ENCODE results near the gene CRYBA4.
A peak's percentile ranks its signal among the peaks of the same experiment; 100 is the strongest.

CRYBA4 gene

DNA sequence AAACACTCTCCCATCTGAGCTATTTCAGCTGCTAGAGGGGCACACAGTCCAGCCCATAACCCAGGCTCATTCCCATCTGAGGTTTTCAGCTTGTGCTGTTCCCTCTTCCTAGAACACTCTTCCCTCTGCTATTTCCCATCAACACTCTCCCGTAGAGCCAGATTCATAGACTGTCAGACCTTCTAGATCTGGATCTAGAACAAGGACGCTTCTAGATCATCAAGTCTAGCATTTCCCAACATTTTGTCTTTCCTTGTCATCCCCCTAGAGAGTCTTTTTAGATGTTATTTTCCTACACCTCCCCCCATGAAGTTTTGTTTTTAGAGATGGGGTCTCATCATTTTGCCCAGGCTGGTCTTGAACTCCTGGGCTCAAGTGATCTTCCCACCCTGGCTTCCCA, 13.4 kb downstream of the CRYBA4 start:
- no peak overlapping the region for H3K4me3 ChIP-seq (ENCODE audit: low read length)
- no peak for DNase-seq (ENCODE audit: low read depth)
- no peak for TF ChIP-seq CTCF (conservative IDR thresholded peaks at IDR 0.05; ENCODE audit: low read depth, low read length)

DNA sequence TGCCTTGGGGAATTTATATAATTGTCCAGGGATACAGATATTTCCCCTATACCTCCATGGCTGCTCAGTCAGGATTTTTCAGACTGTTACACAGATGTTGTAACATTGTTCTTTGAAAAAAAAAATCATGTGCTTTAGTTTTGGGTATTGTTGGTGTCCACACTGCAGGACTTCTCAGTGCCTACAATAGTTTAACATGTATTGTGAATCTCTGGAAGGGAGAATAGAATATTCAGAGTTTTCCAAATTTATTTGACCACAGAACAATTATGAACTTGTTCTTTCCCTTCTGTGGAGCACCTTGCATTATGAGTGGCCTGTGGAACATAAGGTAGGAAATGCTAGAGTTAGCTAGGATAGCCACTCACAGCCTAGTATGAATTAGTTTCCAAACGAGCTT, 14.5 kb downstream of the CRYBA4 start:
- no peak overlapping the region for H3K4me3 ChIP-seq (ENCODE audit: low read length)
- no peak for DNase-seq (ENCODE audit: low read depth)
- no peak for TF ChIP-seq CTCF (conservative IDR thresholded peaks at IDR 0.05; ENCODE audit: low read depth, low read length)

GRCh38 chr22:26642465-26643417, 21.0 kb downstream of the CRYBA4 start:
- peak; percentile 5 for TF ChIP-seq CTCF (conservative IDR thresholded peaks at IDR 0.05; ENCODE audit: low read depth, low read length)
- no peak for DNase-seq (ENCODE audit: low read depth)
- H3K4me3 ChIP-seq (ENCODE audit: low read length) = no peak overlapping the region

DNA sequence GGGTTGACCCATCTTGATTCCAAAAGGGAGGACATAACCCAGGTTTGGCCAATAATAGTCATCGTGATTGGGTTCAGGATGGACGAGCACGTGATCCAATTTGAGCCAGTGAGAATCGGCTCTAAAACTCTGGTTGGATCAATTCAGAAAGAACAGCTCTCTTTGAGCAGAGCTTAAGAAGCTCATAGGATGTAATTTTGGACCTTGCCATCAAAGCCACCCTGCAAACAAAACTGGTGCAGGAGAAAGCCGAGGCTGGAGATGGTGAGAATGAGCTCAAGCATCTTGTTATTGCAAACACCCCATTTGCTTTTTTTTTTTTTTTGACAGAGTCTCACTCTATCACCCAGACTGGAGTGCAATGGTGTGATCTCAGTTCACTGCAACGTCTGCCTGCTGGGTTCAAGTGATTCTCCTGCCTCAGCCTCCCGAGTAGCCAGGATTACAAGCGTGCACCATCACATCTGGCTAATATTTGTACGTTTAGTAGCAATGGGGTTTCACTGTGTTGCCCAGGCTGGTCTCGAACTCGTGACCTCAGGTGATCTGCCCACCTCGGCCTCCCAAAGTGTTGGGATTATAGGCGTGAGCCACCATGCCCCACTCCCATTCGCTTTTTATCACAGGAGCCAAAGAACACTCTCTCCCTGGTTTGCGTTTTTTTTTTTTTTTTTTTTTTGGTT, 21.8 kb downstream of the CRYBA4 start:
- DNase-seq (ENCODE audit: low read depth) = no peak
- H3K4me3 ChIP-seq (ENCODE audit: low read length) = no peak overlapping the region
- TF ChIP-seq CTCF (conservative IDR thresholded peaks at IDR 0.05; ENCODE audit: low read depth, low read length) = no peak

DNA sequence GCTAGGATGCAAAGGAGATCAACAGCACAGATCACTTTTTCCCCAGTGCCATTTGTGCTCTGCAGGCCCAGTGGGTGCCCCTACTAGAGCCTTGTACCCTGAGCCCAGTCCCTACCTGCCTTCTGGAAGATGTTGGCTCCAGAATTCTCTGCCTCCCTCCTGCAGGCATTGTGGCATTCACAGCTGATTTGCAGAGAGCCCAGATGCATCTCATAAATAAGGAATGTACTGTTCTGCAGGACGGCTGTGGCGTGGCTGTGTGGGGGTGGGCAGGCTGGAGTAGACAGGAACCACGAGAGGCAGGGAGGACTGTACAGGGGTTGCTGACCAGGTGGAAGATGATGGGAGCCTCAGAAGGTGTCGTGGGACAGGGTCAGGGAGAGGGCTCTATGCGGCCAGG, 24.4 kb downstream of the CRYBA4 start:
- TF ChIP-seq CTCF (conservative IDR thresholded peaks at IDR 0.05; ENCODE audit: low read depth, low read length) = no peak
- DNase-seq (ENCODE audit: low read depth) = no peak
- no peak overlapping the region for H3K4me3 ChIP-seq (ENCODE audit: low read length)

- H3K4me3 ChIP-seq (ENCODE audit: low read length) = no peak overlapping the region
- DNase-seq (ENCODE audit: low read depth) = no peak
- no peak for TF ChIP-seq CTCF (conservative IDR thresholded peaks at IDR 0.05; ENCODE audit: low read depth, low read length)
Measured at GRCh38 chr22:26648011-26648497, 26.3 kb downstream of the CRYBA4 start.

Data from retinal pigment epithelial cell (primary cell).